K562 (cell line): Measurements from ENCODE around the gene SRCAP. TPM values are rescaled to one million over a fixed set of nuclear protein-coding genes. Genes with fewer than 3 reads are reported as not detected.

Experiments
- ATAC-seq: fragments of 200-7000 bp; cut with Tn5 transposase; 3 replicates; pipeline ENCODE4 v1.9.1; 2020; ENCODE audit warnings: moderate library complexity
- BruUV-seq: library from RNA; stranded (reverse); fragments of 400-500 nt; replicated peaks from 2 replicates; lab custom pipeline; 2021; lab: Mats Ljungman, UMichigan
- CTCF ChIA-PET: fragments of 300-600 bp; formaldehyde crosslinking; extraction: SDS; loops from one replicate; lab custom pipeline; 2021; ENCODE audit warnings: low intra/inter-chr PET ratio; lab: Yijun Ruan, JAX
- POLR2A ChIA-PET: fragments of 300-600, 350-650 bp; sonication (Branson Sonifier 250); formaldehyde crosslinking; extraction: SDS; loops from one replicate; lab custom pipeline; 2021; ENCODE audit warnings: antibody characterized with exemption, inconsistent platforms; lab: Yijun Ruan, JAX
- DNase-seq, 4 experiments: peaks; one replicate each; pipeline versions ENCODE4 v3.0.0 to v3.0.0-alpha.2; 2011 to 2018; ENCODE audit warnings: low spot score in 3 of 4, mixed read lengths in 3 of 4; ENCODE audit errors: extremely low read depth in 1 of 4
- FAIRE-seq: peaks from 2 replicates; lab custom pipeline; 2011; peaks lifted over from hg19 to GRCh38; lab: Jason Lieb, UNC
- H2AFZ ChIP-seq: 2 replicates; pipeline ENCODE4 v1.6.0; 2011; ENCODE audit warnings: low read depth, low read length, control low read depth, inconsistent platforms
- H3K27ac ChIP-seq: fragments of 200-600 bp; 3 replicates; pipeline ENCODE4 v1.8.0; 2011; ENCODE audit warnings: low read depth, mild to moderate bottlenecking, control low read depth, inconsistent platforms, low read length, moderate library complexity, mixed read lengths; ENCODE audit errors: extremely low read depth
- H3K27me3 ChIP-seq, 2 experiments: fragments of 300-600 bp in 1 of 2; 2 replicates in 1 of 2; 3 replicates in 1 of 2; pipeline versions ENCODE4 v1.6.0 to v1.8.0; 2011; ENCODE audit warnings: inconsistent platforms in 2 of 2, low read length in 2 of 2, mild to moderate bottlenecking in 1 of 2, mixed read lengths in 1 of 2, moderate library complexity in 1 of 2; ENCODE audit not compliant: control insufficient read depth in 2 of 2, insufficient read depth in 2 of 2
- H3K36me3 ChIP-seq: fragments of 300-600 bp; 3 replicates; pipeline ENCODE4 v1.8.0; 2011; ENCODE audit warnings: mild to moderate bottlenecking, low read length, inconsistent platforms; ENCODE audit not compliant: control insufficient read depth, insufficient read depth
- H3K4me1 ChIP-seq, 2 experiments: fragments of 200-600 bp in 1 of 2; replicated peaks in 1 of 2; 2 replicates in 1 of 2; 3 replicates in 1 of 2; pipeline versions ENCODE4 v1.5.1 to v1.8.0; 2011; ENCODE audit warnings: inconsistent platforms in 2 of 2, low read length in 2 of 2, mild to moderate bottlenecking in 1 of 2, mixed read lengths in 1 of 2, moderate library complexity in 1 of 2; ENCODE audit not compliant: control insufficient read depth in 2 of 2, insufficient read depth in 2 of 2
- H3K4me2 ChIP-seq: 2 replicates; pipeline ENCODE4 v1.6.1; 2011; ENCODE audit warnings: low read length, control low read depth, inconsistent platforms, mixed read lengths; ENCODE audit not compliant: insufficient read depth
- H3K4me3 ChIP-seq: fragments of 200-600 bp; sonication (generic), shearing (Covaris generic); 2 replicates; pipeline ENCODE4 v1.5.1; 2016; ENCODE audit warnings: control low read depth, inconsistent platforms
- H3K79me2 ChIP-seq: fragments of 200-600 bp; 3 replicates; pipeline ENCODE4 v1.8.0; 2011; ENCODE audit warnings: low read length, inconsistent platforms; ENCODE audit not compliant: control insufficient read depth, insufficient read depth
- H3K9ac ChIP-seq, 2 experiments: 2 replicates each; pipeline versions ENCODE4 v1.6.0 to v1.6.1; 2011; ENCODE audit warnings: low read depth in 2 of 2, low read length in 2 of 2, control low read depth in 1 of 2, inconsistent platforms in 1 of 2, mild to moderate bottlenecking in 1 of 2, mixed read lengths in 1 of 2; ENCODE audit not compliant: insufficient read depth in 1 of 2
- H3K9me1 ChIP-seq: one replicate; pipeline ENCODE4 v1.6.0; 2011; ENCODE audit warnings: inconsistent platforms, mild to moderate bottlenecking, low read length, moderate library complexity; ENCODE audit not compliant: control insufficient read depth, insufficient read depth
- H3K9me3 ChIP-seq: replicated peaks from 2 replicates; pipeline ENCODE4 v1.5.1; 2011; ENCODE audit warnings: low read depth, low read length, inconsistent platforms; ENCODE audit not compliant: control insufficient read depth, insufficient read depth
- H4K20me1 ChIP-seq: replicated peaks from 2 replicates; pipeline ENCODE4 v1.6.1; 2011; ENCODE audit warnings: low read length, inconsistent platforms, mixed read lengths; ENCODE audit not compliant: control insufficient read depth, insufficient read depth
- CBX3 ChIP-seq, 2 experiments: IDR thresholded peaks; 1 replicate in 1 of 2; 2 replicates in 1 of 2; pipeline ENCODE4 v1.6.1; 2012; ENCODE audit warnings: inconsistent platforms in 2 of 2, low read length in 2 of 2, borderline replicate concordance in 1 of 2, control low read depth in 1 of 2
- CTBP1 ChIP-seq: fragments of 450-650 bp; IDR thresholded peaks from 2 replicates; pipeline ENCODE4 v1.6.1; 2016; ENCODE audit warnings: borderline replicate concordance
- MYC ChIP-seq, 2 experiments: fragments of 250-450 bp in 1 of 2; sonication (Bioruptor Pico) in 1 of 2; IDR thresholded peaks; 2 replicates each; pipeline versions ENCODE4 v1.5.1 to v1.6.1; 2012 to 2021; ENCODE audit warnings: low read depth in 2 of 2, borderline replicate concordance in 1 of 2, improper control_type of control experiment in 1 of 2, low read length in 1 of 2, mild to moderate bottlenecking in 1 of 2, moderate library complexity in 1 of 2
- ZNF143 ChIP-seq: sonication (generic); formaldehyde crosslinking; IDR thresholded peaks from 2 replicates; pipeline ENCODE4 v1.9.0; 2022; ENCODE audit warnings: mild to moderate bottlenecking, missing genetic modification reagents
- ZNF695 ChIP-seq: fragments of 450-650 bp; formaldehyde crosslinking; IDR thresholded peaks from 2 replicates; pipeline ENCODE4 v1.4.0; 2020; ENCODE audit warnings: mild to moderate bottlenecking, moderate library complexity
- WGBS: fragments of 100-300 bp; shearing (Covaris generic); methylation state at CpG from one replicate; pipeline ENCODE4 v1.1.6; 2016; ENCODE audit warnings: low coverage, mixed read lengths; ENCODE audit not compliant: insufficient coverage; ENCODE audit errors: missing lambda C conversion rate; 5-methylcytosine and 5-hydroxymethylcytosine counted together
- in situ Hi-C: fragments of 300-500 bp; cut with MboI; formaldehyde crosslinking; loops from 4 replicates; pipeline ENCODE4 v1.15.0; 2018; ENCODE audit warnings: inconsistent platforms, mixed read lengths
- intact Hi-C: fragments of 100-400 bp; cut with micrococcal nuclease; formaldehyde crosslinking; loops from 2 replicates; pipeline ENCODE4 v1.14.2; 2022
- polyA plus RNA-seq, 8 experiments: library from polyadenylated mRNA; depleted of rRNA in 4 of 8; stranded (reverse) in 5 of 8; unstranded in 3 of 8; fragments of >200 nt; fragmentation: Nextera tagmentation in 2 of 8; fragmentation: Illumina TruSeq in 1 of 8; extraction: Ambion mirVana in 2 of 8; extraction: Trizol in 1 of 8; gene quantifications; 2 replicates each; pipeline versions ENCODE4 v1.2.1 to v1.2.3, GENCODE V29; 2011 to 2014; ENCODE audit warnings: inconsistent platforms in 1 of 8, missing spikeins in 1 of 8
- total RNA-seq, 7 experiments: library from RNA; depleted of rRNA in 6 of 7; stranded (reverse); fragments of >200 nt in 6 of 7; fragmentation: Illumina TruSeq in 2 of 7; extraction: Trizol in 2 of 7; gene quantifications; 2 replicates each; pipeline versions ENCODE4 v1.2.1 to v1.2.3, GENCODE V29; 2011 to 2021; ENCODE audit warnings: low replicate concordance in 1 of 7
- TF ChIP-seq, protein P1 (sequence below): fragments of 200-800 bp; sonication (Bioruptor generic); IDR thresholded peaks from 2 replicates; pipeline ENCODE4 v1.6.1; 2016; ENCODE audit warnings: missing genetic modification characterization, missing compliant biosample characterization
- TF ChIP-seq, protein P2 (sequence below): fragments of 250-450 bp; sonication (Bioruptor Pico); IDR thresholded peaks from 2 replicates; pipeline ENCODE4 v1.8.0; 2021; ENCODE audit warnings: moderate library complexity, mild to moderate bottlenecking, inconsistent platforms
- TF ChIP-seq, protein P3 (sequence below): fragments of 450-650 bp; IDR thresholded peaks from 2 replicates; pipeline ENCODE4 v1.6.1; 2018; ENCODE audit not compliant: partially characterized antibody

Gene SRCAP
- total and polyA plus RNA-seq, 9 of the 15 experiments (the other 6 are each of a cell fraction or from before 2014, with no cell fraction given) = 0.21 to 62.6 (median 5.8) TPM

- intact Hi-C loops (loop anchor here (2.0 to 5.0 kb wide), 3 partner anchors 14 to 160 kb away; partner anchors contain the start of genes FBXL19 and PHKG2), in situ Hi-C loops (no loop called here)
- H2AFZ ChIP-seq = no peak overlapping the region
- peak overlapping the region; percentile 96 for H3K9ac ChIP-seq
- no peak for DNase-seq
- peak overlapping the region; percentile 88 for H3K4me3 ChIP-seq
- no TSS peak for BruUV-seq
- no peaks in the 10 kb centered on the region for H3K9me1 ChIP-seq
- POLR2A ChIA-PET = interaction anchor here (0.5 to 1.4 kb wide), 2 partner anchors 12 to 33 kb away, joined by 3 to 5 read pairs; no protein-coding TSS in a partner anchor
- peaks cover 19 to 51% of the 10 kb centered on the region in 2 experiments; a peak in 4 of 5 replicates for H3K4me1 ChIP-seq
- ATAC-seq = no peak
- no peaks in the 10 kb centered on the region for H3K27me3 ChIP-seq
- H4K20me1 ChIP-seq = no peaks in the 10 kb centered on the region
- H3K9me3 ChIP-seq = no peaks in the 10 kb centered on the region
- FAIRE-seq = peak; percentile 32
- H3K27ac ChIP-seq = peak overlapping the region; percentile 87
- H3K79me2 ChIP-seq = peaks cover 42% of the 10 kb centered on the region
- WGBS = 54% methylated on average over 14 of the region's 15 CpGs
- H3K4me2 ChIP-seq = peak overlapping the region; percentile 94
- H3K36me3 ChIP-seq = peaks cover 77% of the 10 kb centered on the region
- CTCF ChIA-PET = no interaction called here
- TF ChIP-seq ZNF695 (CRISPR knock-in tag) (no peak), ZNF143 (0 out of 2 replicates have a peak, but pooled peaks have one; percentile 33), MYC (IDR thresholded peaks at IDR 0.05; ENCODE audit: low read depth, low read length) (no peak), MYC (CRISPR knock-in tag; IDR thresholded peaks at IDR 0.05; ENCODE audit: borderline replicate concordance, low read depth) (no peak), CTBP1 (no peak), CBX3 (IDR thresholded peaks at IDR 0.05; ENCODE audit: borderline replicate concordance in 1 of 2, low read length in 2 of 2) (no peak)
- TF ChIP-seq, protein P1, sequence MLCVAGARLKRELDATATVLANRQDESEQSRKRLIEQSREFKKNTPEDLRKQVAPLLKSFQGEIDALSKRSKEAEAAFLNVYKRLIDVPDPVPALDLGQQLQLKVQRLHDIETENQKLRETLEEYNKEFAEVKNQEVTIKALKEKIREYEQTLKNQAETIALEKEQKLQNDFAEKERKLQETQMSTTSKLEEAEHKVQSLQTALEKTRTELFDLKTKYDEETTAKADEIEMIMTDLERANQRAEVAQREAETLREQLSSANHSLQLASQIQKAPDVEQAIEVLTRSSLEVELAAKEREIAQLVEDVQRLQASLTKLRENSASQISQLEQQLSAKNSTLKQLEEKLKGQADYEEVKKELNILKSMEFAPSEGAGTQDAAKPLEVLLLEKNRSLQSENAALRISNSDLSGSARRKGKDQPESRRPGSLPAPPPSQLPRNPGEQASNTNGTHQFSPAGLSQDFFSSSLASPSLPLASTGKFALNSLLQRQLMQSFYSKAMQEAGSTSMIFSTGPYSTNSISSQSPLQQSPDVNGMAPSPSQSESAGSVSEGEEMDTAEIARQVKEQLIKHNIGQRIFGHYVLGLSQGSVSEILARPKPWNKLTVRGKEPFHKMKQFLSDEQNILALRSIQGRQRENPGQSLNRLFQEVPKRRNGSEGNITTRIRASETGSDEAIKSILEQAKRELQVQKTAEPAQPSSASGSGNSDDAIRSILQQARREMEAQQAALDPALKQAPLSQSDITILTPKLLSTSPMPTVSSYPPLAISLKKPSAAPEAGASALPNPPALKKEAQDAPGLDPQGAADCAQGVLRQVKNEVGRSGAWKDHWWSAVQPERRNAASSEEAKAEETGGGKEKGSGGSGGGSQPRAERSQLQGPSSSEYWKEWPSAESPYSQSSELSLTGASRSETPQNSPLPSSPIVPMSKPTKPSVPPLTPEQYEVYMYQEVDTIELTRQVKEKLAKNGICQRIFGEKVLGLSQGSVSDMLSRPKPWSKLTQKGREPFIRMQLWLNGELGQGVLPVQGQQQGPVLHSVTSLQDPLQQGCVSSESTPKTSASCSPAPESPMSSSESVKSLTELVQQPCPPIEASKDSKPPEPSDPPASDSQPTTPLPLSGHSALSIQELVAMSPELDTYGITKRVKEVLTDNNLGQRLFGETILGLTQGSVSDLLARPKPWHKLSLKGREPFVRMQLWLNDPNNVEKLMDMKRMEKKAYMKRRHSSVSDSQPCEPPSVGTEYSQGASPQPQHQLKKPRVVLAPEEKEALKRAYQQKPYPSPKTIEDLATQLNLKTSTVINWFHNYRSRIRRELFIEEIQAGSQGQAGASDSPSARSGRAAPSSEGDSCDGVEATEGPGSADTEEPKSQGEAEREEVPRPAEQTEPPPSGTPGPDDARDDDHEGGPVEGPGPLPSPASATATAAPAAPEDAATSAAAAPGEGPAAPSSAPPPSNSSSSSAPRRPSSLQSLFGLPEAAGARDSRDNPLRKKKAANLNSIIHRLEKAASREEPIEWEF (CRISPR knock-in tag) = no peak
- TF ChIP-seq, protein P2, sequence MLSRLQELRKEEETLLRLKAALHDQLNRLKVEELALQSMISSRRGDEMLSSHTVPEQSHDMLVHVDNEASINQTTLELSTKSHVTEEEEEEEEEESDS (CRISPR knock-in tag) = no peak
- TF ChIP-seq, protein P3, sequence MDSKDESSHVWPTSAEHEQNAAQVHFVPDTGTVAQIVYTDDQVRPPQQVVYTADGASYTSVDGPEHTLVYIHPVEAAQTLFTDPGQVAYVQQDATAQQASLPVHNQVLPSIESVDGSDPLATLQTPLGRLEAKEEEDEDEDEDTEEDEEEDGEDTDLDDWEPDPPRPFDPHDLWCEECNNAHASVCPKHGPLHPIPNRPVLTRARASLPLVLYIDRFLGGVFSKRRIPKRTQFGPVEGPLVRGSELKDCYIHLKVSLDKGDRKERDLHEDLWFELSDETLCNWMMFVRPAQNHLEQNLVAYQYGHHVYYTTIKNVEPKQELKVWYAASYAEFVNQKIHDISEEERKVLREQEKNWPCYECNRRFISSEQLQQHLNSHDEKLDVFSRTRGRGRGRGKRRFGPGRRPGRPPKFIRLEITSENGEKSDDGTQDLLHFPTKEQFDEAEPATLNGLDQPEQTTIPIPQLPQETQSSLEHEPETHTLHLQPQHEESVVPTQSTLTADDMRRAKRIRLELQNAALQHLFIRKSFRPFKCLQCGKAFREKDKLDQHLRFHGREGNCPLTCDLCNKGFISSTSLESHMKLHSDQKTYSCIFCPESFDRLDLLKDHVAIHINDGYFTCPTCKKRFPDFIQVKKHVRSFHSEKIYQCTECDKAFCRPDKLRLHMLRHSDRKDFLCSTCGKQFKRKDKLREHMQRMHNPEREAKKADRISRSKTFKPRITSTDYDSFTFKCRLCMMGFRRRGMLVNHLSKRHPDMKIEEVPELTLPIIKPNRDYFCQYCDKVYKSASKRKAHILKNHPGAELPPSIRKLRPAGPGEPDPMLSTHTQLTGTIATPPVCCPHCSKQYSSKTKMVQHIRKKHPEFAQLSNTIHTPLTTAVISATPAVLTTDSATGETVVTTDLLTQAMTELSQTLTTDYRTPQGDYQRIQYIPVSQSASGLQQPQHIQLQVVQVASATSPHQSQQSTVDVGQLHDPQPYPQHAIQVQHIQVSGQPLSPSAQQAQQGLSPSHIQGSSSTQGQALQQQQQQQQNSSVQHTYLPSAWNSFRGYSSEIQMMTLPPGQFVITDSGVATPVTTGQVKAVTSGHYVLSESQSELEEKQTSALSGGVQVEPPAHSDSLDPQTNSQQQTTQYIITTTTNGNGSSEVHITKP = no peak
These were observed 64.2 kb downstream of the SRCAP start for GRCh38 chr16:30762991-30763725.
